Immature natural killer cell (primary cell): ENCODE measurements around the gene GALNS. TPM values are rescaled to one million over a fixed set of nuclear protein-coding genes. Genes with fewer than 3 reads are reported as not detected.
"Not testable (repeated sequence)": the region's sequence is repeated elsewhere in the genome, so short reads cannot be mapped to it uniquely, and the experiment has no call there.

Source experiments
- DNase-seq, 3 donors: peaks; one replicate each; pipeline ENCODE4 v3.0.0; 2022; ENCODE audit warnings: mixed read lengths in 1 of 3
- H3K27ac Mint-ChIP-seq, 6 donors: one replicate each; pipeline ENCODE4 v1.8.0; 2020; ENCODE audit warnings: mixed read lengths in 6 of 6, mild to moderate bottlenecking in 5 of 6, inconsistent platforms in 4 of 6, moderate library complexity in 3 of 6
- H3K27me3 Mint-ChIP-seq, 3 donors: one replicate each; pipeline ENCODE4 v1.8.0; 2020 to 2021; ENCODE audit warnings: low read depth in 3 of 3, mild to moderate bottlenecking in 3 of 3, mixed read lengths in 3 of 3, moderate library complexity in 3 of 3, inconsistent platforms in 1 of 3
- H3K36me3 Mint-ChIP-seq, 3 donors: one replicate each; pipeline ENCODE4 v1.8.0; 2020; ENCODE audit warnings: mixed read lengths in 3 of 3, inconsistent platforms in 2 of 3, mild to moderate bottlenecking in 2 of 3
- H3K4me1 Mint-ChIP-seq, 2 donors: one replicate each; pipeline ENCODE4 v1.8.0; 2020; ENCODE audit warnings: inconsistent platforms in 2 of 2, mild to moderate bottlenecking in 2 of 2, mixed read lengths in 2 of 2, moderate library complexity in 1 of 2
- H3K4me3 Mint-ChIP-seq, 5 donors: one replicate each; pipeline ENCODE4 v1.8.0; 2020; ENCODE audit warnings: mild to moderate bottlenecking in 5 of 5, mixed read lengths in 5 of 5, inconsistent platforms in 3 of 5, moderate library complexity in 3 of 5
- H3K9me3 Mint-ChIP-seq, 6 donors: one replicate each; pipeline ENCODE4 v1.8.0; 2020; ENCODE audit warnings: mild to moderate bottlenecking in 6 of 6, mixed read lengths in 6 of 6, inconsistent platforms in 4 of 6, moderate library complexity in 3 of 6
- polyA plus RNA-seq, 3 donors: library from polyadenylated mRNA; unstranded; fragments of 300-500 nt; fragmentation: Illumina TruSeq; gene quantifications; one replicate each; pipeline ENCODE4 v1.2.3, GENCODE V29; 2021

Gene GALNS
- polyA plus RNA-seq, 3 donors from 2014 or later: 10.4 to 15.4 (median 10.9) TPM

DNA sequence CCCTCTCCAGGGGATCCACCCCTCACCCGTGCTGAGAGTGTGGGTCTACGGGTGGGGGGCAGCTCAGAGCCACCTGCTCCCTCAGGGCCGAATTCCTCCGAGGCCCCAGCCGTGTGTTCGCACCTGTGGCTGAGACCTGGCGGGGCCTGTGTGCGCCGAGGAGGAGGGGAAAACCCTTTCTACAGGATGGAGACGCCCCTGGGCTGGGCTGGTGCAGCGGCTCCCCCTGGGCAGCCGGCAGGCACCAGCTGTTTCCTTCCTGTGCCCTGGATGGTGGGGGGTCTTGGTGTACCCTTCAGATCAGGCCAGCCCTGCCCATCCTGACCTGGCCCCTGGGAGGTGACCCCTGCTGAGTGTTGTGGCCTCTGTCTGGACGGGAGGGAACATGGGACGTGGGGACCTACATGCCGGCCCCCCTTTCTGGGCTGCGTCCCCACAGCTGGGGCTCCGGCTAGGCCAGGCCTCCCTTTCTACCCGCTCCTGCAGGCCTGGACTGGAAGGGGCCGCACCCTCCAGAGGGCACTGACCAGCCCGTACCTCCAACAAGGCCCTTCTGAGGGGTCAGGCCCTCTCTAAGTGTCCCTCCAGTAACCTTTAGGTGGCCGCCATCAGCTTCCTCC lies 38.0 kb upstream of the GALNS start:
- no peaks in the 10 kb centered on the region for H3K4me1 Mint-ChIP-seq
- H3K36me3 Mint-ChIP-seq: no peaks in the 10 kb centered on the region
- no peak for DNase-seq
- no peak overlapping the region for H3K27ac Mint-ChIP-seq
- no peak overlapping the region for H3K4me3 Mint-ChIP-seq
- no peaks in the 10 kb centered on the region for H3K9me3 Mint-ChIP-seq
- H3K27me3 Mint-ChIP-seq: peaks cover 0 to 2% (median 0%) of the 10 kb centered on the region in 3 donors

DNA sequence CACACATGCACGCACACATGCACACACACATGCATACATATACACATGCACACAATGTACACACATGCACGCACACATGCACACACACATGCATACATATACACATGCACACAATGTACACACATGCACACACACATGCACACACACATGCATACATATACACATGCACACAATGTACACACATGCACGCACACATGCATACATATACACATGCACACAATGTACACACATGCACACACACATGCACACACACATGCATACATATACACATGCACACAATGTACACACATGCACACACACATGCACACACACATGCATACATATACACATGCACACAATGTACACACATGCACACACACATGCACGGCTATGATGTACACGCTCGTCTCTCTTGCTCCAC lies 37.5 kb upstream of the GALNS start:
- H3K27me3 Mint-ChIP-seq, H3K4me3 Mint-ChIP-seq, H3K36me3 Mint-ChIP-seq, DNase-seq, H3K4me1 Mint-ChIP-seq, H3K27ac Mint-ChIP-seq, H3K9me3 Mint-ChIP-seq: not testable (repeated sequence)

DNA sequence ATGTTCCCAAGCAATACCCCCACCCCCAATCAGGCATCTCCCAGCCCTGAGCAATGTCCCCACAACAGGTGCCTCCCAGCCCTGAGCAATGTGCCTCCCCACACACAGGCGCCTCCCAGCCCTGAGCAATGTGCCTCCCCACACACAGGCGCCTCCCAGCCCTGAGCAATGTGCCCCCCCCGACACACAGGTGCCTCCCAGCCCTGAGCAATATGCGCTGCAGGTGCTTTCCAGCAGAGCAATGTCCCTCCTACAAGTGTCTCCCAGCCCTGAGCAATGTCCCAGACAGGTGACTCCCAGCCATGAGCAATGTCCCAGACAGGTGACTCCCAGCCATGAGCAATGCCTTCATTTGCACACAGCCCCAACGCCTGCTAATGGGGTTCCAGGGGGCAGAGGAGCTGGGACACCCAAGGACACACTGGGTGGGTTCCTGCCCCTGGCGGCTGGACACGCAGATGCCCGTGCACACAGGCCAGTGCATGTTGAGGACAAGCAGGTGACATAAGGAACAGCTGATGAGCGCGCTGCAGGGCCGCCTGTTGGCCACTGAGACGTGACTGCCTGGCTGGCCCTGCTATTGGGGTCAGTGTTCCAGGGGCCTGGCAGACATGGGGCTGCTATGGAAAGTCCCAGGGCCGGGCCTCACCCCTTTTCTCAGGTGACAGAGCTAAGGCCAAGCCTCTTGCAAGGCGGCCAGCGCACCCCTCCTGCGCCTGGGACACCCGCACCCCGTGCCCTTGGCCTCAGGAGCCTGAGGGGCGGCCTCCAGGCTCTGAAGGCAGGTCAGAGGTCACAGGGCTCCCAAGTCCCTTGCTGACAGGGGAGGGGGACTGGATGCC lies 36.6 kb upstream of the GALNS start:
- Mint-ChIP-seq H3K9me3 (no peaks in the 10 kb centered on the region), H3K27me3 (peaks cover 0 to 2% (median 0%) of the 10 kb centered on the region in 3 donors), H3K4me1 (no peaks in the 10 kb centered on the region), H3K27ac (no peak overlapping the region), H3K36me3 (no peaks in the 10 kb centered on the region), H3K4me3 (no peak overlapping the region)
- DNase-seq: no peak

DNA sequence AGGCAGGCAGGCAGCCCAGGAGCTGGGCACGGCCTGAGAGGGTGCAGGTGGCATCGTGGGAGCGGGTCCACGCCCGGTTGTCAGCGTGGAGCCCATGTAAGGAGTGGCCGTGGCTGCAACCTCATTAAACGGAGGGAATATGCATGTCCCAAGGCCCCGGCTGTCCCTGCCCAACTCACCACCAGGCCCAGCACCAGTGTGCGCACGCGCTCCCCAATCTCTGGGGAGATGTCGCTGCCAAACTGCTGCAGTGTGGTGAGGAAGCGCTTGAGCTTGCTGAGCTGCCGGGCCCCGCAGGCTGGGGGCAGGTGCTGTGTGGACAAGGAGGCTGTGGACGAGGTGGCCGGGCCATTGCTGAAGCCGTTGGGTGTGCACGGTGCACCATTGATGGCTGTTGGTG lies 35.3 kb upstream of the GALNS start:
- peak overlapping the region in 1 of 5 donors; percentile 15 for H3K4me3 Mint-ChIP-seq
- H3K9me3 Mint-ChIP-seq: no peaks in the 10 kb centered on the region
- no peaks in the 10 kb centered on the region for H3K36me3 Mint-ChIP-seq
- no peak for DNase-seq
- no peaks in the 10 kb centered on the region for H3K4me1 Mint-ChIP-seq
- peaks cover 0 to 2% (median 0%) of the 10 kb centered on the region in 3 donors for H3K27me3 Mint-ChIP-seq
- H3K27ac Mint-ChIP-seq: no peak overlapping the region

DNA sequence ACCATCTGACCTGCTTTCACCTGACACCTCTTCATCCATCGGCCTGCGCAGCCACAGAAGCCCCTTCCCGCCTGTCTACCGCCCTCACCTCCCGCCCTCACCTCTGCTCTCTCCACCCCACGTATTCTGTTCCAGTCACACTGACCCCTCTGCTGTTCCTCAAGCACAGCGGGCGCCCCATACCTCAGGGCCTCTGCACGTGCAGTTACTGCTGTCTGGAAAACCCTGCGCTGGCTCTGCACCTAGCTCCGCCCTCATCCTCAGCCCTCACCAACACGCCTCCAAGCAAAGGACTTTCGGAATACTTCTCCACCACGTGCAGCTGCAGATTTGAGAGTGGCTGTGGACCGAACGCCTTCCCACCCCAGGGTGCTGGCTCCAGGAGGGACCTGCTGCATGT lies 34.3 kb upstream of the GALNS start:
- Mint-ChIP-seq H3K9me3 (no peaks in the 10 kb centered on the region), H3K27me3 (peaks cover 0 to 2% (median 0%) of the 10 kb centered on the region in 3 donors)

DNA sequence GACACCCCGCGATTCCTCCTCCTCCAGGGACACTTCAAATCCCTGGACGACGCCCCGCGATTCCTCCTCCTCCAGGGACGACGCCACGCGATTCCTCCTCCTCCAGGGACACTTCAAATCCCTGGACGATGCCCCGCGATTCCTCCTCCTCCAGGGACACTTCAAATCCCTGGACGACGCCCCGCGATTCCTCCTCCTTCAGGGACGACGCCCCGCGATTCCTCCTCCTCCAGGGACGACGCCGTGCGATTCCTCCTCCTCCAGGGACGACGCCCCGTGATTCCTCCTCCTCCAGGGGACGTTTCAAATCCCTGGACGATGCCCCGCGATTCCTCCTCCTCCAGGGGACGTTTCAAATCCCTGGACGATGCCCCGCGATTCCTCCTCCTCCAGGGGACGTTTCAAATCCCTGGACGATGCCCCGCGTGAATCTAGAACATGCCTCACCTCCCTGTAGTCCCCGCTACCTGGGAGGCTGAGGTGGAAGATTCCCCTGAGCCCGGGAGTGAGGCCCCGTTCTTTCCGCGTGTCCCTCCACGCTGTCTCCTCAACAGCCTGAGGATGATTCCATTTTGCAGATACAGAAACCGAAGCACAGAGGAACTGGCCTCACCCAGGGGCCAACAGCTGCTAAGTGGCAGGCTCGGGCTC lies 33.1 kb upstream of the GALNS start:
- not testable (repeated sequence) for H3K27ac Mint-ChIP-seq, H3K4me1 Mint-ChIP-seq, H3K4me3 Mint-ChIP-seq

More for the DNA sequence above, 34.3 kb upstream of the GALNS start:
- no peak overlapping the region for H3K27ac Mint-ChIP-seq
- no peak overlapping the region for H3K4me3 Mint-ChIP-seq
- DNase-seq: no peak
- no peaks in the 10 kb centered on the region for H3K36me3 Mint-ChIP-seq
- no peaks in the 10 kb centered on the region for H3K4me1 Mint-ChIP-seq

DNA sequence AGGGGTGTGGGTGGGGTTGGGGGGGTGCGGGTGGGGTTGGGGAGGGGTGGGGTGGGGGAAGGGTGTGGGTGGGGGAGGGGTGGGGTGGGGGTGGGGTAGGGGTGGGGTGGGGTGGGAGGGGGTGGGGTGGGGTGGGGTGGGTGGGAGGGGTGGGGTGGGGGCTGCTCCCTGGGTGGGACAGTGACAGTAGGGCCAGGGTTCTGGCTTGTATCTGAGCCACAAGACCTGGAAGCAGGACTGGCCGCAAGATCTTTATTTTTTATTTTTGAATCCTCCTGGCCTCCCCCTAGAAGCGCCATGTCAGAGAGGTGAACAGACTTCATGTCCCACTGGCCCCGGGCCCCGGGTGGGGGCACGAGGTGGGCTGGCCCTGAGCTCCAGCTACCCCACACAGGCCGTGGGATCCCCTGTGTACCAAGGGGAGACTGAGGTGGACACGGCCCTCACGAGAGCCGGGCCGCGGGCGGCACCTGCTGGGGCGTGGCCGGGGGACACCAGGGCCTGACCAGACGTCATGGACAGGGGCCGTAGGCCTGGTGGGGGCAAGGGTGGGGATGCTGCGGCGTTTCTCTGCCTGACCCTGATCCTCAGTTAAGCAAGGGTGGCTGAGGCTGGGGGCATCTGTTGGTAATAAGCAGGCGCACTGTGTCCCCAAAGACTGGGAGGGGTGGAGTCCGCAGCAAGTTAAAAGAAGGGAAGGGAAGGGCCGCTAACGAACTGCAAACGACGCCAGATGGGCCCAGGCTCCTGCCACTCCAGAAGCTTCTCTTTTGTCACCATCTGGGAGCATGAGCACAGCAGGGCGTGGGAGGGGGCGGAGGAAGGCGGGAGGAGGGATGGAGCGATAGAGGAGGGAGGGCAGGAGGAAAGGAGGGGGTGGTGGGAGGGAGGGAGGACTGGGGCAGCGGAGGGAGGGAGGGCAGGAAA lies 32.0 kb upstream of the GALNS start:
- no peak for DNase-seq
- Mint-ChIP-seq H3K36me3 (no peaks in the 10 kb centered on the region), H3K4me3 (no peak overlapping the region), H3K4me1 (no peaks in the 10 kb centered on the region), H3K27me3 (peaks cover 0 to 2% (median 0%) of the 10 kb centered on the region in 3 donors), H3K27ac (no peak overlapping the region), H3K9me3 (no peaks in the 10 kb centered on the region)

More for the DNA sequence above, 33.1 kb upstream of the GALNS start:
- DNase-seq, H3K27me3 Mint-ChIP-seq, H3K36me3 Mint-ChIP-seq, H3K9me3 Mint-ChIP-seq: not testable (repeated sequence)

DNA sequence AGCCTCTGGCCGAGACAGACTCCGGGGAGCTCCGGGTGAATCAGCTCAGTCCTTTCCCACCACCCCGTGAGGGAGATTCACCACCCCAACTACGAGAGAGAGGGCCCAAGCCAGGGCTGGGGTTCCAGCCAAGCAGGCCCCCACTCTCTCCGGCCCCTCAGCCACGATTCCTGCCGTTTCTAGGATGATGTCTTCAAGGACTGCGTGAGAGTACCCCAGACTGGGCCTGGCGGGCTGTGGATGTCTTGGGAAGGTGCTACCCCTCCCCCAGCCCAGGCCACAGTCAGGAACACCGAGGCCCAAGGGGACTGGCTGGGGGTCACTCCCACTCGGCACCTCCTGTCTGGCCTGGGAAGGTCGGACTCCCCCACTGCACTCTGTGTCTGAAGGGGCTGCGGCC lies 31.3 kb upstream of the GALNS start:
- no peak for DNase-seq
- Mint-ChIP-seq H3K36me3 (no peaks in the 10 kb centered on the region), H3K4me3 (no peak overlapping the region), H3K27me3 (peaks cover 0 to 2% (median 0%) of the 10 kb centered on the region in 3 donors), H3K9me3 (no peaks in the 10 kb centered on the region), H3K27ac (no peak overlapping the region), H3K4me1 (no peaks in the 10 kb centered on the region)

DNA sequence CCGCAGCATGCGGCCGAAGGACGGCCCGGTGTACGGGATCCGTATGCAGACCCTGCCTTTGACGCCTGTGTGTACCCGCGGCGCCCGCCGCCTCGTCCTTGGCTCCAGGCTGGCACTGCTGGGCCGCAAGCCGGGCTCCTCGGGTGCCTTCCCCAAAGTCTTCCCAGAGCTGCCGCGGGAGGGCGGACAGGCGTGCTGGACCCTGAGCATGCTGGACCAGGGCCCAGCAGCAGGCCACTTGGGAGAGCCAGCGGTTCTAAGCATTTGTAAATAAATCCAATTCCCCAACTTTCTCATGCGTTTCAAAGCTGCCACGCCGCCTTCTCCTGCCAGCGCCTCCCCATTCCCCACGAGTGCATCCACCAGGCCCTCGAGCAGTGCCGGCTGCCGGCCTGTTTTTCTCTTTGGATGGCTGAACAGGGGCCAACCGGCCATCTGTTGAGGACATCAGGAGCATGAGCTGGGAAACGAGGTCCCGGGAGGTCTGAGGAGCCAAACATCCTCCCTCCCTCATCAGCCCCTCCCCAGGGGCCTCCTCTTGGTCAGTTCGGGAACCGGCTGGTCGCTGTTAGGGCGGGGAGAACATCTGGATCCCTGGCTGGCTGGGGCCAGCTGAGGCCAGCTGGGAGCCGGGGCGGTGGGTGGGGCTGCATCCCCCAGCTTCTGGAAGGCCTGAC lies 30.2 kb upstream of the GALNS start:
- no peaks in the 10 kb centered on the region for H3K9me3 Mint-ChIP-seq
- H3K4me3 Mint-ChIP-seq: no peak overlapping the region
- no peaks in the 10 kb centered on the region for H3K36me3 Mint-ChIP-seq
- H3K4me1 Mint-ChIP-seq: peaks cover 0 to 3% of the 10 kb centered on the region in 2 donors
- H3K27me3 Mint-ChIP-seq: peaks cover 0 to 2% (median 0%) of the 10 kb centered on the region in 3 donors
- DNase-seq: no peak
- H3K27ac Mint-ChIP-seq: no peak overlapping the region

DNA sequence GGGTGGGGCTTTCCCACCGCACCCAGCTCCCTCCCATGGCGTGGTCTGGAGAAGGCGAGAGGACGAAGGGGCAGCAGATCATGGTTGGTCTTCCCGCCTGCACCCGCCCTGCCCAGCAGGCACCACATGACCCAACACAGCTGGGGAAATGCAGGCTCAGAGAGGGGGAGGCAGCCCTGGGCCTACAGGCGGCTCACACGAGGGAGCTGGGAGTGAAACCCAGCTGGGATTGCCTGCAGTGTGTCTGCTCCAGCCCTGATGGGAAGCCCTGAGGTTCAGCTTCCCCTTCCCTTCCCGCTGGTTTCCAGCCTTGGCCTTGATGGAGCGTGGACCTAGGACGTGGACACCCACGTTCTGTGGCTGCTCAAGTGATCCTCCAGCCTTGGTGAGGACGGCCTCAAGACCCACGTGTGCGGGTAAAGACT lies 29.7 kb upstream of the GALNS start:
- H3K4me1 Mint-ChIP-seq: peaks cover 0 to 3% of the 10 kb centered on the region in 2 donors
- H3K27me3 Mint-ChIP-seq: peaks cover 0 to 2% (median 0%) of the 10 kb centered on the region in 3 donors
- H3K9me3 Mint-ChIP-seq: no peaks in the 10 kb centered on the region
- H3K4me3 Mint-ChIP-seq: no peak overlapping the region
- no peak for DNase-seq
- H3K36me3 Mint-ChIP-seq: no peaks in the 10 kb centered on the region
- H3K27ac Mint-ChIP-seq: no peak overlapping the region

DNA sequence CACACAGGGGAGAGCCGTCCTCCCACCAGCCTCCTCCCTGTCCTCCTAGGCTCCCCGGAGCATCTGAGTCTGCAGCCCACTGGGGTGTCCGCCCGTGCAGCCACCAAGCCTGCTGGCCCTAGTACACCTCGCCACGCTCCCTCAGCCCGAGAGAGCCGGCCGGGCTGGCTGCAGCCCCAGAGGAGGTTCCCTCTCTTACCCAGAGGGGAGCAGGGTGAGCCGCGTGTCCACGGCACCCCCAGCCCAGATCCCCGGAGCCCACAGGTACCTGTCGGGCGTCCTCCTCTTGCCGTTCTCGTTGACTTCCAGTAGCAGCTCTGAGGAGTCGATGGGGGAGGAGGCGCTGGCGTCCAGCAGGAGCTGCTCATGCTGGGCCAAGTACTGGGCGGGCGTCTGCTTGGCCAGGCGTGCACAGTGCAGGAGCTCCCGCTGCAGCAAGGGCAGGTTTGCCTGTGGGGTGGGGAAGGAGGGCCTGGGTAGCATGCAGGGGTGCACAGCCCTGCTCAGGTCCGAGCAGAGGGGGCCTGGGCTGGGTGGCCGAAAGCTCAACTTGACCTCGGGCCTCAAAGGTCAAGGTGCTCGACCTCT lies 29.0 kb upstream of the GALNS start:
- Mint-ChIP-seq H3K9me3 (no peaks in the 10 kb centered on the region), H3K4me3 (no peak overlapping the region), H3K27ac (no peak overlapping the region), H3K27me3 (peaks cover 0 to 2% (median 0%) of the 10 kb centered on the region in 3 donors), H3K36me3 (no peaks in the 10 kb centered on the region), H3K4me1 (peaks cover 0 to 3% of the 10 kb centered on the region in 2 donors)
- no peak for DNase-seq

DNA sequence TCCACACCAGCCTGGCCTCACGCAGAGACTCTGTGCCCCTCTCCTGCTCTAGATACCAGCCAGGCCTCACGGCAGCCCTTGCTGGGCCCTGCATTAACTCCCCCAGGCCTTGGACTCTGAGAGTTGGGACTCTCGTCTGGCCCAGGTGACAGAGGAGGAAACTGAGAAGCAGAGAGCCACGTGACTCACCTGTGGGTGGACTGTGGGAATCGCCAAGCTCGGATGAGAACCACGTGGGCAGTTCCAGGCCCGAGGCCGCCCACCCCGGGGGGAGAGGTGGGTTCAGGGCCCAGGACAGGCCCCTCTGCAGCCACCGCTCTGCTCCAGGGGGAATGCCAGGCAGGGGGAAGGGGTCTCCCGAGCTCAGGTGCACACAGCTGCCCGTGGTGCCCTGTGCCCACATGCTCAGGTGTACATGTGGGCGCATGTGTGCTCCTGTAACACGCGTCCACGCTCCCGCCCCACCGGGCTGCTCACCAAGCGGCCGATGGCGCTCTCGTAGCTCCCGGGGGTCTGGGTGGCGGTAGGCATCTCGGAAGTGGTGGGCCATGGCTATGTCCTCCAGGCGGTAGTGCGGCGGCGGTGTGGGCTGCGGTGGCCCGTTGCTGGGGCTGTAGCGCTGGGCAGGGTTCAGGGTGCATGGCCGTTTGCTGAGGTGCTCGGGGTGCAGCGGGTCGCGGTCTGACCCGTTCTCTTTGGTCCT lies 28.0 kb upstream of the GALNS start:
- no peak overlapping the region for H3K27ac Mint-ChIP-seq
- DNase-seq: no peak
- no peaks in the 10 kb centered on the region for H3K27me3 Mint-ChIP-seq

More for the DNA sequence above, 28.0 kb upstream of the GALNS start:
- Mint-ChIP-seq H3K9me3 (no peaks in the 10 kb centered on the region), H3K4me3 (no peak overlapping the region), H3K4me1 (peaks cover 0 to 3% of the 10 kb centered on the region in 2 donors), H3K36me3 (no peaks in the 10 kb centered on the region)
